Keratinocyte (primary cell): ENCODE results near the gene DLG2. TPM values are rescaled to one million over a fixed set of nuclear protein-coding genes. Genes with fewer than 3 reads are reported as not detected.

Source experiments
- DNase-seq: peaks from one replicate; pipeline ENCODE4 v3.0.0-alpha.2; 2011; ENCODE audit warnings: low read depth, missing footprints, low spot score
- FAIRE-seq: peaks from 2 replicates; lab custom pipeline; 2011; peaks lifted over from hg19 to GRCh38; lab: Jason Lieb, UNC
- H2AFZ ChIP-seq: 2 replicates; pipeline ENCODE4 v1.6.0; 2012; ENCODE audit warnings: low read length, control low read depth, inconsistent platforms; ENCODE audit not compliant: control insufficient read depth
- H3K27ac ChIP-seq: 2 replicates; pipeline ENCODE4 v1.5.1; 2011; ENCODE audit warnings: low read length; ENCODE audit not compliant: control insufficient read depth, insufficient read depth
- H3K27me3 ChIP-seq: 3 replicates; pipeline ENCODE4 v1.6.0; 2011; ENCODE audit warnings: low read length; ENCODE audit not compliant: control insufficient read depth, insufficient read depth; ENCODE audit errors: extremely low read depth
- H3K36me3 ChIP-seq, 2 experiments: 2 replicates in 1 of 2; 3 replicates in 1 of 2; pipeline ENCODE4 v1.5.1; 2011; ENCODE audit warnings: low read length in 2 of 2, mild to moderate bottlenecking in 1 of 2; ENCODE audit not compliant: control insufficient read depth in 2 of 2, insufficient read depth in 2 of 2; ENCODE audit errors: extremely low read depth in 1 of 2
- H3K4me1 ChIP-seq: 3 replicates; pipeline ENCODE4 v1.5.1; 2011; ENCODE audit warnings: low read length; ENCODE audit not compliant: control insufficient read depth, insufficient read depth; ENCODE audit errors: extremely low read depth
- H3K4me2 ChIP-seq: 3 replicates; pipeline ENCODE4 v1.6.0; 2011; ENCODE audit warnings: low read depth, low read length; ENCODE audit not compliant: control insufficient read depth, insufficient read depth; ENCODE audit errors: extremely low read depth
- H3K4me3 ChIP-seq, 3 experiments: fragments of 200-600 bp in 1 of 3; sonication (generic) in 1 of 3; 2 replicates in 2 of 3; 3 replicates in 1 of 3; pipeline ENCODE4 v1.5.1; 2011 to 2016; ENCODE audit warnings: low read length in 3 of 3, mild to moderate bottlenecking in 3 of 3, control low read depth in 2 of 3, inconsistent platforms in 1 of 3, low read depth in 1 of 3, mixed read lengths in 1 of 3, mixed run types in 1 of 3, moderate library complexity in 1 of 3; ENCODE audit not compliant: control insufficient read depth in 2 of 3, insufficient read depth in 2 of 3; ENCODE audit errors: extremely low read depth in 1 of 3
- H3K79me2 ChIP-seq: 2 replicates; pipeline ENCODE4 v1.6.0; 2012; ENCODE audit warnings: low read length; ENCODE audit not compliant: control insufficient read depth, insufficient read depth
- H3K9ac ChIP-seq: 3 replicates; pipeline ENCODE4 v1.6.0; 2011; ENCODE audit warnings: low read length; ENCODE audit not compliant: control insufficient read depth, insufficient read depth; ENCODE audit errors: extremely low read depth
- H3K9me1 ChIP-seq: 3 replicates; pipeline ENCODE4 v1.6.0; 2011; ENCODE audit warnings: low read length; ENCODE audit not compliant: control insufficient read depth, insufficient read depth; ENCODE audit errors: extremely low read depth
- H3K9me3 ChIP-seq: 2 replicates; pipeline ENCODE4 v1.5.1; 2012; ENCODE audit warnings: low read depth, low read length; ENCODE audit not compliant: control insufficient read depth
- H4K20me1 ChIP-seq: 3 replicates; pipeline ENCODE4 v1.6.0; 2011; ENCODE audit warnings: low read length; ENCODE audit not compliant: control insufficient read depth, insufficient read depth; ENCODE audit errors: extremely low read depth
- EZH2 ChIP-seq: IDR thresholded peaks from one replicate; pipeline ENCODE4 v1.6.1; 2012; ENCODE audit warnings: inconsistent platforms, mild to moderate bottlenecking, low read length, moderate library complexity
- dilution Hi-C: fragments of 300-500 bp; cut with MboI; formaldehyde crosslinking; loops from one replicate; pipeline ENCODE4 v1.7.0; 2020; ENCODE audit warnings: low sequenced_read_pairs; ENCODE audit not compliant: extremely low pct_ligation_motif_present
- polyA plus RNA-seq, 5 experiments: library from polyadenylated mRNA; depleted of rRNA in 3 of 5; stranded (reverse) in 3 of 5; stranded (forward) in 1 of 5; unstranded in 1 of 5; fragments of >200 nt; gene quantifications; 1 replicate in 1 of 5; 2 replicates in 3 of 5; 3 replicates in 1 of 5; pipeline versions ENCODE4 v1.2.1 to v1.2.3, GENCODE V29; 2011 to 2012; ENCODE audit warnings: missing spikeins in 2 of 5, low read depth in 1 of 5, low replicate concordance in 1 of 5
- TF ChIP-seq, protein P1 (sequence below), 3 experiments: IDR thresholded peaks in 1 of 3; conservative IDR thresholded peaks in 1 of 3; optimal IDR thresholded peaks in 1 of 3; 2 replicates in 2 of 3; 3 replicates in 1 of 3; pipeline versions ENCODE3 to v1.5.1; 2011; ENCODE audit warnings: low read length in 3 of 3, mild to moderate bottlenecking in 3 of 3, moderate library complexity in 2 of 3, control low read depth in 1 of 3, inconsistent platforms in 1 of 3; ENCODE audit not compliant: insufficient read depth in 2 of 3; ENCODE audit errors: extremely low read depth in 1 of 3

Gene DLG2
- polyA plus RNA-seq, 1 donor (not counting 4 experiments of a cell fraction or from before 2014, with no cell fraction given), result 0.55 TPM

DNA sequence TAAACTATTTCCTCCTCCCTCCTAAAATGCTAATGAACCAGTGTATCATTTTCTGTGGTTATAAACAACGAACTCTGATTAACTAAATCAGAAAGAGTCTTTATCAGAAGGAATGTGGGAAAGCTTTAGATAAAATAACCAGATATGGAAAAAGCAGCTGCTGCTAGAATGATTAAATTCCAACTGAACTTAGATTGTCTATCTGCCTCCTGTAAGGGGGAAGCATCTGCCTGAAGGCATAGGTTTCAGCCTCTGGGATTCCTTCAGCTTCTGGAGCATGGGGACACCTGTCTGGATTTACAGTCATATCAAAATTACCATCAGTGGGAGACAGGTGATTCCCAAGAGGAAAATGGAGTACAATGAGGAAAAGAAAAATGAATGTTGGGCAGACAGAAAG, 1245.5 kb downstream of the DLG2 start:
- H3K9me1 ChIP-seq, result no peaks in the 10 kb centered on the region
- no peak overlapping the region for H3K27ac ChIP-seq
- no peak overlapping the region for H3K4me2 ChIP-seq
- H3K4me1 ChIP-seq, result no peaks in the 10 kb centered on the region
- H3K4me3 ChIP-seq, result no peak overlapping the region
- no peaks in the 10 kb centered on the region for H3K79me2 ChIP-seq
- no peak for FAIRE-seq
- DNase-seq, result no peak
- no peak for TF ChIP-seq EZH2
- TF ChIP-seq, protein P1, sequence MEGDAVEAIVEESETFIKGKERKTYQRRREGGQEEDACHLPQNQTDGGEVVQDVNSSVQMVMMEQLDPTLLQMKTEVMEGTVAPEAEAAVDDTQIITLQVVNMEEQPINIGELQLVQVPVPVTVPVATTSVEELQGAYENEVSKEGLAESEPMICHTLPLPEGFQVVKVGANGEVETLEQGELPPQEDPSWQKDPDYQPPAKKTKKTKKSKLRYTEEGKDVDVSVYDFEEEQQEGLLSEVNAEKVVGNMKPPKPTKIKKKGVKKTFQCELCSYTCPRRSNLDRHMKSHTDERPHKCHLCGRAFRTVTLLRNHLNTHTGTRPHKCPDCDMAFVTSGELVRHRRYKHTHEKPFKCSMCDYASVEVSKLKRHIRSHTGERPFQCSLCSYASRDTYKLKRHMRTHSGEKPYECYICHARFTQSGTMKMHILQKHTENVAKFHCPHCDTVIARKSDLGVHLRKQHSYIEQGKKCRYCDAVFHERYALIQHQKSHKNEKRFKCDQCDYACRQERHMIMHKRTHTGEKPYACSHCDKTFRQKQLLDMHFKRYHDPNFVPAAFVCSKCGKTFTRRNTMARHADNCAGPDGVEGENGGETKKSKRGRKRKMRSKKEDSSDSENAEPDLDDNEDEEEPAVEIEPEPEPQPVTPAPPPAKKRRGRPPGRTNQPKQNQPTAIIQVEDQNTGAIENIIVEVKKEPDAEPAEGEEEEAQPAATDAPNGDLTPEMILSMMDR (optimal IDR thresholded peaks at IDR 0.05 in 1 of 3, IDR thresholded peaks at IDR 0.05 in 1 of 3, conservative IDR thresholded peaks at IDR 0.05 in 1 of 3; ENCODE audit: extremely low read depth in 1 of 3, insufficient read depth in 2 of 3, low read length in 3 of 3), result no peak
- no peaks in the 10 kb centered on the region for H3K9me3 ChIP-seq
- no peak overlapping the region for H3K9ac ChIP-seq
- dilution Hi-C loops, result loop anchor here (10.0 to 25.0 kb wide), 2 partner anchors 156 to 547 kb away; no protein-coding TSS in a partner anchor
- H2AFZ ChIP-seq, result no peak overlapping the region
- no peaks in the 10 kb centered on the region for H4K20me1 ChIP-seq
- H3K27me3 ChIP-seq, result no peaks in the 10 kb centered on the region
- no peaks in the 10 kb centered on the region for H3K36me3 ChIP-seq

- TF ChIP-seq, protein P1 (optimal IDR thresholded peaks at IDR 0.05 in 1 of 3, IDR thresholded peaks at IDR 0.05 in 1 of 3, conservative IDR thresholded peaks at IDR 0.05 in 1 of 3; ENCODE audit: extremely low read depth in 1 of 3, insufficient read depth in 2 of 3, low read length in 3 of 3), result no peak
- no peak for TF ChIP-seq EZH2
- Histone ChIP-seq H3K9me3 (no peaks in the 10 kb centered on the region), H3K4me2 (no peak overlapping the region), H2AFZ (no peak overlapping the region), H3K79me2 (no peaks in the 10 kb centered on the region), H3K4me1 (no peaks in the 10 kb centered on the region), H3K27ac (no peak overlapping the region), H3K9me1 (no peaks in the 10 kb centered on the region), H3K36me3 (no peaks in the 10 kb centered on the region), H3K27me3 (no peaks in the 10 kb centered on the region), H3K9ac (no peak overlapping the region), H3K4me3 (no peak overlapping the region), H4K20me1 (no peaks in the 10 kb centered on the region)
- DNase-seq, result no peak
- no peak for FAIRE-seq
- dilution Hi-C loops, result no loop called here
These were observed 1254.7 kb downstream of the DLG2 start for GRCh38 chr11:84372381-84372950.
